ENCODE measurements around the gene UVRAG. TPM values are rescaled to one million over a fixed set of nuclear protein-coding genes. Genes with fewer than 3 reads are reported as not detected.
A peak's percentile ranks its signal among the peaks of the same experiment; 100 is the strongest.

UVRAG gene
- total RNA-seq, 1 donor from 2014 or later: 34.0 TPM

DNA sequence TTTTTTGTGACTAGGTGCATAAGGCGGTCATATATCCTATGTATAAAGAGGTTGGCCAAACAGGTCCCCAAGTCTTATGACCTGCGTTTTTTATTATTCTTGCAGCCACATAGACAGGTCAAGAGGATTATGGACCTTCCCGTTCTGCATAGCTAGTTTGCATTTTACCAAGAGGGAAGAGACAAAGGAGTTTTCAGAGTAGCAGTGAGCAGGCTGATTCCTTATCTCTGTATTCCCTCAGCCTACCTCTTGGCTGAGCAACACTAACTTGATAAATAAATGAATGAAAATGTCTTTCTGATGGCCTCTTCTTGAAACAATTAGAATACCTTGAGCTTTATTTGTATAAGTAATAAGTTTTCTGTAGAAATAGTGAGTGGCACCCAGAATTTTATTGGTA lies 210.8 kb downstream of the UVRAG start:
- H3K4me3 Mint-ChIP-seq: no peak overlapping the region
- Histone ChIP-seq H3F3A (ENCODE audit: low read depth) (no peaks in the 10 kb centered on the region), H3K4me1 (peaks cover 23% of the 10 kb centered on the region), H3K4me2 (no peak overlapping the region), H3K36me3 (no peaks in the 10 kb centered on the region), H3K9me3 (ENCODE audit: low read depth) (no peaks in the 10 kb centered on the region), H2AFZ (replicated peaks) (no peak overlapping the region), H4K20me1 (ENCODE audit: low read depth) (peaks cover 7% of the 10 kb centered on the region), H3K27ac (no peak overlapping the region), H3K4me3 (no peak overlapping the region), H3K9ac (no peak overlapping the region), H3K79me2 (ENCODE audit: low read depth) (no peaks in the 10 kb centered on the region), H3K27me3 (no peaks in the 10 kb centered on the region)
- H3K9me3 Mint-ChIP-seq: peaks cover 4% of the 10 kb centered on the region
- DNase-seq (ENCODE audit: low spot score): peak; percentile 5
- peaks cover 10% of the 10 kb centered on the region for H3K4me1 Mint-ChIP-seq
- H3K27me3 Mint-ChIP-seq (ENCODE audit: insufficient read depth, low read depth): no peaks in the 10 kb centered on the region
- H3K27ac Mint-ChIP-seq: no peak overlapping the region
- TF ChIP-seq EZH2phosphoT487 (IDR thresholded peaks at IDR 0.05) (no peak), EZH2 (IDR thresholded peaks at IDR 0.05) (no peak)
- TF ChIP-seq, protein P1, sequence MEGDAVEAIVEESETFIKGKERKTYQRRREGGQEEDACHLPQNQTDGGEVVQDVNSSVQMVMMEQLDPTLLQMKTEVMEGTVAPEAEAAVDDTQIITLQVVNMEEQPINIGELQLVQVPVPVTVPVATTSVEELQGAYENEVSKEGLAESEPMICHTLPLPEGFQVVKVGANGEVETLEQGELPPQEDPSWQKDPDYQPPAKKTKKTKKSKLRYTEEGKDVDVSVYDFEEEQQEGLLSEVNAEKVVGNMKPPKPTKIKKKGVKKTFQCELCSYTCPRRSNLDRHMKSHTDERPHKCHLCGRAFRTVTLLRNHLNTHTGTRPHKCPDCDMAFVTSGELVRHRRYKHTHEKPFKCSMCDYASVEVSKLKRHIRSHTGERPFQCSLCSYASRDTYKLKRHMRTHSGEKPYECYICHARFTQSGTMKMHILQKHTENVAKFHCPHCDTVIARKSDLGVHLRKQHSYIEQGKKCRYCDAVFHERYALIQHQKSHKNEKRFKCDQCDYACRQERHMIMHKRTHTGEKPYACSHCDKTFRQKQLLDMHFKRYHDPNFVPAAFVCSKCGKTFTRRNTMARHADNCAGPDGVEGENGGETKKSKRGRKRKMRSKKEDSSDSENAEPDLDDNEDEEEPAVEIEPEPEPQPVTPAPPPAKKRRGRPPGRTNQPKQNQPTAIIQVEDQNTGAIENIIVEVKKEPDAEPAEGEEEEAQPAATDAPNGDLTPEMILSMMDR (IDR thresholded peaks at IDR 0.05): no peak
- peaks cover 19% of the 10 kb centered on the region for H3K36me3 Mint-ChIP-seq

DNA sequence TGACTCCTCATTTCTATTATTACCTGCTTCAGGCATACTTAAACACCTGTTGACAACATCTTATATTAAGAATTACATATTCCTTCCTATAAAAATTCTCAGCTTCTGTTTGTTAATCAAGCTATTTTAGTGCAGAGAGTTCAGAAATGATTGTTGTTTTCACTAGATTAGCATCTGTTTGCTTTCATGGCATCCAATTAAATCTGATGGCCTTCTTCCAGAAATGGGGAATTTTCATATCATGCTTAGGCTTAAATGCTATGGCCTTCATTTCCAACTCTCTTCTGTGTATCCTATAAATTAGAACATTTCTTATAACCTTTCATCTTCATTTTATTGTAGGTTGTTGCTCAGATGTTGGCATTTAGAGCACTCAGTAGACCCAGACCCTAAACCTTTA lies 211.3 kb downstream of the UVRAG start:
- H3K27ac Mint-ChIP-seq: no peak overlapping the region
- H4K20me1 ChIP-seq (ENCODE audit: low read depth): peaks cover 7% of the 10 kb centered on the region
- peaks cover 4% of the 10 kb centered on the region for H3K9me3 Mint-ChIP-seq
- no peaks in the 10 kb centered on the region for H3K27me3 Mint-ChIP-seq (ENCODE audit: insufficient read depth, low read depth)
- TF ChIP-seq EZH2phosphoT487 (IDR thresholded peaks at IDR 0.05) (no peak), EZH2 (IDR thresholded peaks at IDR 0.05) (no peak)
- TF ChIP-seq, protein P1 (IDR thresholded peaks at IDR 0.05): no peak
- no peaks in the 10 kb centered on the region for H3K27me3 ChIP-seq
- H3K36me3 Mint-ChIP-seq: peaks cover 17% of the 10 kb centered on the region
- no peak overlapping the region for H3K4me2 ChIP-seq
- no peak overlapping the region for H3K27ac ChIP-seq
- no peaks in the 10 kb centered on the region for H3K9me3 ChIP-seq (ENCODE audit: low read depth)
- no peak overlapping the region for H2AFZ ChIP-seq (replicated peaks)
- H3K36me3 ChIP-seq: no peaks in the 10 kb centered on the region
- no peak overlapping the region for H3K4me3 ChIP-seq
- H3K4me3 Mint-ChIP-seq: no peak overlapping the region
- peaks cover 10% of the 10 kb centered on the region for H3K4me1 Mint-ChIP-seq
- H3F3A ChIP-seq (ENCODE audit: low read depth): no peaks in the 10 kb centered on the region
- DNase-seq (ENCODE audit: low spot score): no peak
- H3K4me1 ChIP-seq: peaks cover 27% of the 10 kb centered on the region
- H3K9ac ChIP-seq: no peak overlapping the region
- H3K79me2 ChIP-seq (ENCODE audit: low read depth): no peaks in the 10 kb centered on the region

DNA sequence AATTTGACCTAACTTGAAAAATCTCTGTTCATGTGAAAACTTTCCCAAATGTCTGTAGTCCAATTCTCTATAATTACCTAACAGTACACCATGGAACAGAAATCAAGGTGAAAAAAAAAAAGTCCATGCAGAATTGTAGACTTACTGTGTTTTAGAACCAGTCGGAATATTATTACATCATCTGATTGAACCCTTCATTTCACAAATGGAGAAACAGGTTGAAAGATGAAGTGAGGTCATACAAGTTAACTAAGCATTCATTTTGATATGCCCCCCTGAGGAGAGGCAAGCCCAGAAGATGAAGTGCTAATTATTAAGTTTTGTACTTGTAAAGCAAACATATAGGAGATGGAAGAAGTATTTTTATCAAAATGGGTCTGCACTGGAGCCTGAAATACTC lies 211.9 kb downstream of the UVRAG start:
- H3K4me3 Mint-ChIP-seq: no peak overlapping the region
- peaks cover 27% of the 10 kb centered on the region for H3K4me1 ChIP-seq
- no peak overlapping the region for H3K9ac ChIP-seq
- H3K27ac ChIP-seq: no peak overlapping the region
- H3K27ac Mint-ChIP-seq: no peak overlapping the region
- no peak overlapping the region for H2AFZ ChIP-seq (replicated peaks)
- peaks cover 4% of the 10 kb centered on the region for H3K9me3 Mint-ChIP-seq
- no peak for DNase-seq (ENCODE audit: low spot score)
- peaks cover 10% of the 10 kb centered on the region for H3K4me1 Mint-ChIP-seq
- H3K27me3 ChIP-seq: no peaks in the 10 kb centered on the region
- H3K36me3 ChIP-seq: no peaks in the 10 kb centered on the region
- H3K79me2 ChIP-seq (ENCODE audit: low read depth): no peaks in the 10 kb centered on the region
- H3K9me3 ChIP-seq (ENCODE audit: low read depth): no peaks in the 10 kb centered on the region
- no peak overlapping the region for H3K4me3 ChIP-seq
- H3K36me3 Mint-ChIP-seq: peaks cover 15% of the 10 kb centered on the region
- no peaks in the 10 kb centered on the region for H3K27me3 Mint-ChIP-seq (ENCODE audit: insufficient read depth, low read depth)
- H3F3A ChIP-seq (ENCODE audit: low read depth): no peaks in the 10 kb centered on the region
- TF ChIP-seq EZH2 (IDR thresholded peaks at IDR 0.05) (no peak), EZH2phosphoT487 (IDR thresholded peaks at IDR 0.05) (no peak)
- TF ChIP-seq, protein P1 (IDR thresholded peaks at IDR 0.05): no peak
- H3K4me2 ChIP-seq: no peak overlapping the region
- H4K20me1 ChIP-seq (ENCODE audit: low read depth): peaks cover 7% of the 10 kb centered on the region

All from neural progenitor cell (in vitro differentiated cells).